Activated CD4-positive, alpha-beta T cell treated with anti-CD3 and anti-CD28 coated beads for 36 hours (primary cell): ENCODE measurements around the gene PRICKLE1. TPM values are rescaled to one million over a fixed set of nuclear protein-coding genes. Genes with fewer than 3 reads are reported as not detected.
"Not testable (repeated sequence)": the region's sequence is repeated elsewhere in the genome, so short reads cannot be mapped to it uniquely, and the experiment has no call there.

ENCODE experiments used
- ATAC-seq: fragments of 200-7000 bp; cut with Tn5 transposase; one replicate; pipeline ENCODE4 v1.10.0; 2021; ENCODE audit warnings: mild to moderate bottlenecking, moderate library complexity
- CTCF ChIA-PET: fragments of 350-600 bp; sonication (Branson Sonifier 250); formaldehyde crosslinking; loops from one replicate; lab custom pipeline; 2021; ENCODE audit warnings: antibody characterized with exemption; lab: Charles Lee
- POLR2A ChIA-PET: fragments of 350-600 bp; sonication (Branson Sonifier 250); formaldehyde crosslinking; loops from one replicate; lab custom pipeline; 2021; ENCODE audit warnings: antibody characterized with exemption, inconsistent platforms; lab: Charles Lee
- DNase-seq: peaks from one replicate; pipeline ENCODE4 v3.0.0-alpha.2; 2020
- H3K27ac Mint-ChIP-seq: one replicate; pipeline ENCODE4 v1.8.0; 2021; ENCODE audit warnings: mixed read lengths
- H3K27me3 Mint-ChIP-seq: one replicate; pipeline ENCODE4 v1.8.0; 2021; ENCODE audit warnings: mixed read lengths
- H3K36me3 Mint-ChIP-seq: one replicate; pipeline ENCODE4 v1.8.0; 2021; ENCODE audit warnings: low read depth, mixed read lengths
- H3K4me1 Mint-ChIP-seq: one replicate; pipeline ENCODE4 v1.8.0; 2021; ENCODE audit warnings: mixed read lengths
- H3K4me3 Mint-ChIP-seq: one replicate; pipeline ENCODE4 v1.8.0; 2021; ENCODE audit warnings: mild to moderate bottlenecking, moderate library complexity, mixed read lengths
- H3K9me3 Mint-ChIP-seq: one replicate; pipeline ENCODE4 v1.8.0; 2021; ENCODE audit warnings: low read depth, mixed read lengths
- intact Hi-C, 2 experiments: fragments of 100-400 bp; cut with DNase I in 1 of 2; cut with micrococcal nuclease in 1 of 2; formaldehyde crosslinking; loops; one replicate each; pipeline versions ENCODE4 v1.14.2 to v1.15.1; 2022 to 2024; cut with DNase I, micrococcal nuclease
- total RNA-seq, 2 experiments: library from RNA; stranded (reverse); gene quantifications; one replicate each; pipeline ENCODE4 v1.2.3, GENCODE V29; 2021

Gene PRICKLE1
- total RNA-seq, 2 experiments from 2014 or later, result 0.21 to 0.30 TPM

GRCh38 chr12:42546709-42547108, 42.8 kb downstream of the PRICKLE1 start:
- no peak overlapping the region for H3K27ac Mint-ChIP-seq
- ATAC-seq (no peak), DNase-seq (no peak)
- H3K9me3 Mint-ChIP-seq, result no peaks in the 10 kb centered on the region
- ChIA-PET CTCF (interaction anchor here (1.6 kb wide), 1 partner anchor 8 kb away, joined by 6 read pairs; no protein-coding TSS in a partner anchor), POLR2A (no interaction called here)
- no peak overlapping the region for H3K4me3 Mint-ChIP-seq
- H3K4me1 Mint-ChIP-seq, result no peaks in the 10 kb centered on the region
- peaks cover 11% of the 10 kb centered on the region for H3K27me3 Mint-ChIP-seq
- intact Hi-C loops, result no loop called here
- no peaks in the 10 kb centered on the region for H3K36me3 Mint-ChIP-seq

DNA sequence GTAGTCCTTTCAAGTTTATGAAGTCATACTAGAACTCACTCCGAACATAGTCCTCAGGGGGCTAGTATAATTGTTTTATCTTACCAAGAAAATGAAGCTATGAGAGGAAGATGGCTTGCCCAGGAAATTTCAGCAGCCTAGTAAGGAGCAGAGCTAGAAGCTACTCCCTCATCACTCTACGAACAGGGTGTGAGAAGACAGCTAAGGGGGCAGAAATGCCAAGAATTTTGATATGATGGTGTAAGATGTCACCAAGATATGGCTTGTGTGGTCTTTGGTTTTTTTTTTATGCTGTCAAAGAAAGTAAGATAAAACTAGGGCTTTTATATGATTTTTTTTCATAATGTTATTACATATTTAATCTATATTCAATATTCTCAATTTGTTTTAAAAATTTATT, 47.6 kb downstream of the PRICKLE1 start:
- Mint-ChIP-seq H3K4me1 (no peaks in the 10 kb centered on the region), H3K4me3 (no peak overlapping the region), H3K27ac (no peak overlapping the region), H3K9me3 (no peaks in the 10 kb centered on the region), H3K27me3 (peaks cover 8% of the 10 kb centered on the region), H3K36me3 (no peaks in the 10 kb centered on the region)
- ATAC-seq (no peak), DNase-seq (no peak)
- ChIA-PET POLR2A (no interaction called here), CTCF (interaction anchor here (0.7 kb wide), 1 partner anchor 50 kb away, joined by 3 read pairs; no protein-coding TSS in a partner anchor)
- intact Hi-C loops, result no loop called here

DNA sequence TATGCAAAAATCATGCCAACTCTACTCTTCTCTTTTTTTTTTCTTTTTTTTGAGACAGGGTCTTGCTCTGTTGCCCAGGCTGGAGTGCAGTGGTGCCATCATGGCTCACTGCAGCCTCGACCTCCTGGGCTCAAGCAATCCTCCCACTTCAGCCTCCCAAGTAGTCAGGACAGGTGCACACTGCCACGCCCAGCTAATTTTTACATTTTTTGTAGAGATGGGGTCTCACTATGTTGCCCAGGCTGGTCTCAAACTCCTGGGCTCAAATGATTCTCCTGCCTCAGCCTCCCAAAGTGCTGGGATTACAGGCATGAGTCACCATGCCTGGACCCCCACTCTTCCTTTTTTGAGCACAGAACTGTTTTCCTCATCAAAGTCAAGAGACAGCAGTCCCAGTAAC, 48.2 kb downstream of the PRICKLE1 start:
- POLR2A ChIA-PET, H3K4me1 Mint-ChIP-seq, H3K36me3 Mint-ChIP-seq, DNase-seq, H3K9me3 Mint-ChIP-seq, H3K27ac Mint-ChIP-seq, intact Hi-C loops, H3K4me3 Mint-ChIP-seq, ATAC-seq: not testable (repeated sequence)
- peaks cover 11% of the 10 kb centered on the region for H3K27me3 Mint-ChIP-seq
- CTCF ChIA-PET, result interaction anchor here (0.7 kb wide), 1 partner anchor 50 kb away, joined by 3 read pairs; no protein-coding TSS in a partner anchor

GRCh38 chr12:42539696-42540095, 49.9 kb downstream of the PRICKLE1 start:
- intact Hi-C loops, result no loop called here
- DNase-seq (no peak), ATAC-seq (no peak)
- Mint-ChIP-seq H3K4me3 (no peak overlapping the region), H3K27ac (no peak overlapping the region), H3K9me3 (no peaks in the 10 kb centered on the region), H3K36me3 (no peaks in the 10 kb centered on the region), H3K27me3 (peaks cover 13% of the 10 kb centered on the region), H3K4me1 (no peaks in the 10 kb centered on the region)
- CTCF ChIA-PET, result interaction anchor here (0.7 to 1.5 kb wide), 2 partner anchors 11 to 396 kb away, joined by 3 read pairs; no protein-coding TSS in a partner anchor
- POLR2A ChIA-PET, result no interaction called here

DNA sequence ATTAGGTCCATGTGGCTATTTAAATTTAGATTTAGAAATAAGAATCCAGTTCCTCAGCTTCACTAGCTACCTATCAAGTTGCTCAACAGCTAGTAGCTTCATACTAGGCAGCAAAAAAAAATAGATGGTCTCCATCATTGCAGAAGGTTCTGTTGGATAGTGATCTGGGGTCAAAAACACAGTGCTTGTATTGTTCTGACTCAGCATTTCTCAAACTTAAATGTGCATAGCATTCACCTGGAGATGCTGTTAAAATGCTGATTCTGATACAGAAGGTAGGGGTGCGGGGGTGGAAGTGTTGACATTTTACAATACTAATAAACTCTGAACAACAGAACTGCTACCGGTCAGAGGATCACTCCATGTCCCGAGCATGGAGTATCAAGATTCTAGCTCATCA, 51.3 kb downstream of the PRICKLE1 start:
- no peak for ATAC-seq
- Mint-ChIP-seq H3K4me3 (no peak overlapping the region), H3K36me3 (no peaks in the 10 kb centered on the region), H3K27me3 (peaks cover 17% of the 10 kb centered on the region), H3K27ac (no peak overlapping the region), H3K9me3 (no peaks in the 10 kb centered on the region), H3K4me1 (no peaks in the 10 kb centered on the region)
- DNase-seq, result no peak
- intact Hi-C loops, result no loop called here
- POLR2A ChIA-PET, result no interaction called here
- CTCF ChIA-PET, result interaction anchor here (1.4 kb wide), 1 partner anchor 9 kb away, joined by 6 read pairs; no protein-coding TSS in a partner anchor

DNA sequence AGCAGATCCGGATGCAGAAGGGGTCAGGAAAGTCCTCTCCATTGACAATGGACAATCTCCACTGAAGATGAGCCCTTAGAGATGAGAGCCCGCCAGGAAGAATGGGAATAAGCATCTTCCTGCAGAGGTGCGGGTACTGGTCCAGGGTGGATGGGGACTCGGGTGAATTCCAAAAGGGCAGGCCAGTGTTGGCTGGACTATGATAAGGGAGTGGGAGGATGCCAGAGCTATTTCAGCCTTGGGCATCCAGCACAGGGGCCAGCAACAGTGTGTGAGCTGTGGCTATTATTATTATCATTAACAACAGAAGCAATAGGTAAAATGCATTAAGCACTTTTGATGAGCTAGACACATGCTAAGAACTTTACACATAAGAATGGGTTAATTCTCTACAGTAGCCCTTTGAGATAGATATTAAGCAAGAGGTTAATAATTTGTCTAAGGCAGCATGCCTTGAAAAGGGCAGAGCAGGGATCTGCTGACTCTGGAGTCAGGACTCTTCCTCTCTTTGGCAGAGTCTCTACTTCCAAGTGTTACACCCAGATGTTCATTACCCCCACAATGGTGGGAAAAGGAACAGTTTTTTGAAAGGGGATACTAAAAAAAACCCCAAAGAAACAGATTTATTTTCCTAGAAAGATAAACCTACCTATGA, 55.2 kb downstream of the PRICKLE1 start:
- ChIA-PET CTCF (no interaction called here), POLR2A (no interaction called here)
- DNase-seq, result no peak
- Mint-ChIP-seq H3K4me1 (no peaks in the 10 kb centered on the region), H3K4me3 (no peak overlapping the region), H3K27me3 (peaks cover 11% of the 10 kb centered on the region), H3K27ac (no peak overlapping the region), H3K9me3 (no peaks in the 10 kb centered on the region), H3K36me3 (no peaks in the 10 kb centered on the region)
- ATAC-seq, result no peak
- intact Hi-C loops, result no loop called here

DNA sequence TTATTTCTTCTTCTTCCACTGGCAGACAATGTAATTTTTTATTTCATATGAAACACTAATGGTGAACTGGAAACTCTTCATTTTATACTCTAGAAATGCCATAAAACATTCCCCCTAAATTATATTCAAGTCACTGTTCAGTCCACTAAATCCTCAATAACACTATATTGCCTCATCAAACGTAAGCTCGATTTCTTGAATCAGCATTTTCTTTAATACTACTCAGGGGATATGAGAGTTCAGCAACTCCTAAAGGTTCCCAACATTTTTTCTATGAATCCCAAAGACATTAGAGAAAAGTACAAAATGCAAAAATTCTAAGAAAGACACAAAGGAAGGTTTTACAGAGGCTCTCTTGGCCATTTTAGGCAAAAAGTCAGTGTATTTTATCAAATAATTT, 59.3 kb downstream of the PRICKLE1 start:
- Mint-ChIP-seq H3K27me3 (peaks cover 8% of the 10 kb centered on the region), H3K9me3 (no peaks in the 10 kb centered on the region), H3K4me1 (no peaks in the 10 kb centered on the region), H3K27ac (no peak overlapping the region), H3K36me3 (no peaks in the 10 kb centered on the region), H3K4me3 (no peak overlapping the region)
- intact Hi-C loops, result no loop called here
- CTCF ChIA-PET, result no interaction called here
- ATAC-seq, result no peak
- POLR2A ChIA-PET, result no interaction called here
- no peak for DNase-seq

GRCh38 chr12:42525444-42525843, 64.1 kb downstream of the PRICKLE1 start:
- no peak for DNase-seq
- CTCF ChIA-PET, result no interaction called here
- POLR2A ChIA-PET, result no interaction called here
- no peak for ATAC-seq
- no peaks in the 10 kb centered on the region for H3K4me1 Mint-ChIP-seq
- no peak overlapping the region for H3K4me3 Mint-ChIP-seq
- peaks cover 2% of the 10 kb centered on the region for H3K27me3 Mint-ChIP-seq
- no peaks in the 10 kb centered on the region for H3K36me3 Mint-ChIP-seq
- intact Hi-C loops, result no loop called here
- no peak overlapping the region for H3K27ac Mint-ChIP-seq
- no peaks in the 10 kb centered on the region for H3K9me3 Mint-ChIP-seq

DNA sequence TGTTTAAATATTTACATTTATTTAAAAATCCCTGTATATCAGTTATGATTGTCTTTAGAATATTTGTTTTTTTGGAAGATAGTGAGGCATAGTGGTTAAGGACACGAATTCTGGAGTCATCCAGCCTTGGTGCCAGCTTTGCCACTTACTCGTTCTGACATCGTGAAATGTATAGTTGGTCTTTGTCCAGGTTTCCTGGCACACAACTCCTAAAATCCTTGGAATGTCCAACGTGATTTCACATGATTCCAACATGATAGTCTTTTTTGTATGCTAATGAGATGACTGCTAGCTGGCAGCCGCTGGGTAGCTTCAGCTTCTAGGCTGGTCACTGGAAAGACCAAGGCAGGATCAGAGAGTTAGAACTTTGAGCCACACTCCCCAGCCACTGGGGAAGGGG, 64.8 kb downstream of the PRICKLE1 start:
- ATAC-seq (no peak), DNase-seq (no peak)
- Mint-ChIP-seq H3K9me3 (no peaks in the 10 kb centered on the region), H3K4me3 (no peak overlapping the region), H3K4me1 (no peaks in the 10 kb centered on the region), H3K36me3 (no peaks in the 10 kb centered on the region), H3K27me3 (peaks cover 2% of the 10 kb centered on the region), H3K27ac (no peak overlapping the region)
- ChIA-PET CTCF (interaction anchor here (1.1 kb wide), 1 partner anchor 11 kb away, joined by 5 read pairs; no protein-coding TSS in a partner anchor), POLR2A (no interaction called here)
- intact Hi-C loops, result no loop called here

- DNase-seq, result no peak
- Mint-ChIP-seq H3K27ac (no peak overlapping the region), H3K4me3 (no peak overlapping the region), H3K27me3 (peaks cover 2% of the 10 kb centered on the region), H3K36me3 (no peaks in the 10 kb centered on the region), H3K4me1 (no peaks in the 10 kb centered on the region), H3K9me3 (no peaks in the 10 kb centered on the region)
- CTCF ChIA-PET, result no interaction called here
- POLR2A ChIA-PET, result no interaction called here
- intact Hi-C loops, result no loop called here
- ATAC-seq, result no peak
Observed at GRCh38 chr12:42516573-42516972, 73.0 kb downstream of the PRICKLE1 start.

DNA sequence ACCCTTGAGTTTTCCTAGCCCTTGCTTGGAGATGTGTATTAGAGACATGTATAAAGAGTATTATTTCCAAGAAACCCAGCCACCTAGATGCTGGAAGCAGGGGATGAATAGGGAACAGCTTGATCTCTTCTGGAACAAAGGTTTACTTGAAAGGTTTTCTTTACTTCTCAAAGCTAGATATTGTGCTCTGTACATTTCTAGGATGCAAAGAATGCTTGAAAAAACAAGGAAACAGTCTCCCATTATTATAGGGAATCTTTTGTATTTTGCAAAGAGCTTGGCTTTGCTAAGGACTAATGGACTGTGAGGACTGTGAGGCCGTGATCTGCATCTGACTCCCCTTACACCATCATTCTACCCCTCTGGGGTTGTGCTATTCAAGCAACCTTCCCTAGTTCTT, 77.9 kb downstream of the PRICKLE1 start:
- CTCF ChIA-PET, result interaction anchor here (0.6 kb wide), 1 partner anchor 27 kb away, joined by 3 read pairs; no protein-coding TSS in a partner anchor
- POLR2A ChIA-PET, result no interaction called here
- intact Hi-C loops, result no loop called here
- peaks cover 1% of the 10 kb centered on the region for H3K27me3 Mint-ChIP-seq
- H3K27ac Mint-ChIP-seq, result no peak overlapping the region
- ATAC-seq (no peak), DNase-seq (no peak)
- no peaks in the 10 kb centered on the region for H3K9me3 Mint-ChIP-seq
- H3K4me1 Mint-ChIP-seq, result no peaks in the 10 kb centered on the region
- no peaks in the 10 kb centered on the region for H3K36me3 Mint-ChIP-seq
- no peak overlapping the region for H3K4me3 Mint-ChIP-seq

DNA sequence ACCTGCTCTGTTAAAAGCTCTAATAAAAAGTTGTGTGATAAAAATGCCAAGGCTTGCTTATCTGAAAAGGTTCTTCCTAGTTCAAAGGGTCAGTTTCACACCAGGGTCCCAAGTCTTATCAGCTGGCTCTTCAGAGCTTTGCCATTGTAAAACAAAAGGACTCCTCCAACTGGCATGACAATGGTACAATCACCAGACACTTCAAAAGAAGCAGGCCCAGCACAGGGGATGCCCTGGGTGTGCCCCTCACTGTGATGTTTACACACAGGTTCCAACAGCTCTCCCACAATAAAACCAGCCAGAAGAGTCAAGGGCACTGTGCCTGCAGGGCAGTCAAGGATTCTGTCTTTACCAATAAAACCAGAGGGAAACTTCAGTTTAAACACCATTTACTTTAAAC, 78.7 kb downstream of the PRICKLE1 start:
- Mint-ChIP-seq H3K4me1 (no peaks in the 10 kb centered on the region), H3K4me3 (no peak overlapping the region), H3K27ac (no peak overlapping the region), H3K27me3 (peaks cover 1% of the 10 kb centered on the region), H3K9me3 (no peaks in the 10 kb centered on the region), H3K36me3 (no peaks in the 10 kb centered on the region)
- ATAC-seq, result no peak
- no peak for DNase-seq
- ChIA-PET POLR2A (no interaction called here), CTCF (no interaction called here)
- intact Hi-C loops, result no loop called here
